Brain pericyte (primary cell): ENCODE results near the gene AGRN.
"Not testable (repeated sequence)": the region's sequence is repeated elsewhere in the genome, so short reads cannot be mapped to it uniquely, and the experiment has no call there.

ENCODE experiments used
- DNase-seq: peaks from one replicate; pipeline ENCODE4 v3.0.0-alpha.2; 2012; ENCODE audit warnings: low read depth, low spot score

Gene AGRN

GRCh38 chr1:1020000-1020404, at the start of gene AGRN:
Gene AGRN, plus strand, starts transcription at chr1:1020120. Its CDS starts 53 bp downstream, at chr1:1020173.
- no peak for DNase-seq

GRCh38 chr1:970242-970972, 49.5 kb upstream of the AGRN start:
- DNase-seq: no peak

- DNase-seq: no peak
Measured at GRCh38 chr1:970973-971730, 48.8 kb upstream of the AGRN start.

GRCh38 chr1:971751-972506, 48.0 kb upstream of the AGRN start:
- no peak for DNase-seq

- no peak for DNase-seq
Measured at GRCh38 chr1:972726-973458, 47.0 kb upstream of the AGRN start.

- no peak for DNase-seq
Measured at GRCh38 chr1:973459-974292, 46.2 kb upstream of the AGRN start.

GRCh38 chr1:974293-974640, 45.7 kb upstream of the AGRN start:
- no peak for DNase-seq

GRCh38 chr1:974687-975328, 45.1 kb upstream of the AGRN start:
- DNase-seq: no peak

GRCh38 chr1:975365-975764, 44.6 kb upstream of the AGRN start:
- DNase-seq: no peak

- no peak for DNase-seq
Measured at GRCh38 chr1:975896-976683, 43.8 kb upstream of the AGRN start.

- DNase-seq: not testable (repeated sequence)
Measured at GRCh38 chr1:976791-977190, 43.1 kb upstream of the AGRN start.

- DNase-seq: no peak
Measured at GRCh38 chr1:978069-978834, 41.7 kb upstream of the AGRN start.

GRCh38 chr1:978835-979743, 40.8 kb upstream of the AGRN start:
- DNase-seq: no peak

- DNase-seq: no peak
Measured at GRCh38 chr1:979744-980072, 40.2 kb upstream of the AGRN start.

- no peak for DNase-seq
Measured at GRCh38 chr1:980137-980571, 39.8 kb upstream of the AGRN start.

- DNase-seq: no peak
Measured at GRCh38 chr1:980602-981395, 39.1 kb upstream of the AGRN start.

GRCh38 chr1:981491-981954, 38.4 kb upstream of the AGRN start:
- no peak for DNase-seq
